Stimulated activated CD4-positive, alpha-beta T cell treated with anti-CD3 and anti-CD28 coated beads, Interleukin-4, amount 100 ng/mL, for 48 hours (primary cell): ENCODE data around the gene ATRX.
"Not testable (repeated sequence)": the region's sequence is repeated elsewhere in the genome, so short reads cannot be mapped to it uniquely, and the experiment has no call there.

ENCODE experiments used
- DNase-seq, 2 donors: peaks; one replicate each; pipeline ENCODE4 v3.0.0-alpha.2; 2020; ENCODE audit warnings: low read depth in 2 of 2

Gene ATRX

DNA sequence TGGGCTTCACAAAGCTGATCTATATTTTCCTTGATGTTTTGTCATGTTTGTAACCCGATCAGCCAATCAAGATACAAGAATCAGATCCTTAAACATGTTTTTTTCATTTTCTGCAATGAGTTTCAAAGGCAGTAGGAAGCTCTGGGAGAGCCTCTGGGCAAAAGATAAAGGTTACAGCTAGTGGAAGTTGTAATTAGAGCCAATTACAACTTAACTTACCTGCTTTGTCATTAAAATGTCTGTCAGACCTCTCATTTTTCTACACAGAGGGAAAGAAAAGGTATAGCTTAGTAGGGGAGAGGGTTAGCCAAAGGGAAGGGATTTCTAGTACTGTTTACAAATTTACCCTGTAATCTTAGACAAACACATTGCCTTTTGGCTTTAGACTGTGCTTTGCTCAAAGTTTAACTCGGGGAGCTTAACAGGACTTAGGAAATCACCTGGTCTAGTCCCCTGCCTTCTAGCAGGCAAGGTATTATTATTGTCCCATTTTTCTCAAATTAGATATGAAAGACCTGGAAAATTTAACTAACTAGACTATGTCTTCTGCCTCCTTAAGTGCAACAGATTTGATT, 283.0 kb downstream of the ATRX start:
- no peak for DNase-seq

DNA sequence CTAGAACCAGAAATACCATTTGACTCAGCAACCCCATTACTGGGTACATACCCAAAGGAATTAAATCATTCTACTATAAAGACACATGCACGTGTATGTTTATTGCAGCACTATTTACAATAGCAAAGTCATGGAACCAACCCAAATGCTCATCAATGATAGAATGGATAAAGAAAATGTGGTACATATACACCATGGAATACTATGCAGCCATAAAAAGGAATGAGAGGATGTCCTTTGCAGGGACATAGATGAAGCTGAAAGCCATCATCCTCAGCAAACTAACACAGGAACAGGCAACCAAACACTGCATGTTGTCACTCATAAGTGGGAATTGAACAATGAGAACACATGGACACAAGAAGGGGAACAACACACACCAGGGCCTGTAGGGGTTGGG, 285.9 kb downstream of the ATRX start:
- not testable (repeated sequence) for DNase-seq

DNA sequence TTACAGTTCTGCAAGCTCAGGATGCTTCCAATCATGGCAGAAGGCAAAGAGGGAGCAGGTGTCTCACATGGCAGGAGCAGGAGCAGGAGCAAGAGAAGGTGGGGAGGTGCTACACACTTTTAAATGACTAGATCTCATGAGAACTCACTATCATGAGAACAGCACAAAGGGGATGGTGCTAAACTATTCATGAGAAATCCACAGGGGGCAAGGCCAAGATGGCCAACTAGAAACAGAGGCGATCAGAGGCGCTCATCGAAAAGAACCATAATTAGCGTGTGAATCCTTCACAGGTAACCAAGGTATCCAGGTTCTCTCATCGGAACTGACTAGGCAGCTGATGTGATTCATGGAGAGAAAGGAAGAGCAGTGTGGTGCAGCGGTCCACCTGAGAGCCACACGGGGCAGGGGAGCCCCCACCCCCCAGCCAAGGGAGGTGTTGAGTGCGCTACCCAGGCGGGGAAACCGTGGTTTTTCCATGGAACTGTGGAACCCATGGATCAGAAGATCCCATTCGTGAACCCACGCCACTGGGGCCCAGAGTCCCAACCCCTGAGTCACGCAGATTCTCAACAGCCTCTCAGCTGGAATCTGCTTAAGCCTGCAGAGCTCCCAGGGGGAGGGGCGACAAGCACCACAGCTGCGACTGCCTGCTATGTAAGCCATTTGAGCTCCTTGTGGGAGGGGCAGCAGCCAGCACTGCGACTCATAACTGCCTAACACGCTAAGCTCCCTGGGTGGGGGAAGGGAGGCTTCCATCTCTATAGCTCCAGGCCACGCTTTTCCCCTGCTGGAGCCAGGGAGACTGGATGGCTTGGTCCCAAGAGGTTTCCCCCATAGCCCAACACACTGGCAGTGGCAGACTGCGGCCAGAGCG, 292.1 kb downstream of the ATRX start:
- no peak for DNase-seq

DNA sequence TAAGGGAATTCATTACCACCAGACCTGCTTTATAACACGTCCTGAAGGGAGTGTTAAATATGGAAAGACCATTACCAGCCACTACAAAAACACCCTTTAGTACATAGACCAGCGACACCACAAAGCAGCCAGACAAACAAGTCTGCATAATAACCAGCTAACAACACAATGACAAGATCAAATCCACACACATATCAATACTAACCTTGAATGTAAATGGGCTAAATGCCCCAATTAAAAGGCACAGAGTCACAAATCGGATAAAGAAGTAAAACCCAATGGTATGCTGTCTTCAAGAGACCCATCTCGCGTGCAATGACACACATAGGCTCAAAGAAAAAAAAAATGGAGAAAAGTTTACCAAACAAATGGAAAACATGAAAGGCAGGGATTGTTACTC, 302.0 kb downstream of the ATRX start:
- no peak for DNase-seq

DNA sequence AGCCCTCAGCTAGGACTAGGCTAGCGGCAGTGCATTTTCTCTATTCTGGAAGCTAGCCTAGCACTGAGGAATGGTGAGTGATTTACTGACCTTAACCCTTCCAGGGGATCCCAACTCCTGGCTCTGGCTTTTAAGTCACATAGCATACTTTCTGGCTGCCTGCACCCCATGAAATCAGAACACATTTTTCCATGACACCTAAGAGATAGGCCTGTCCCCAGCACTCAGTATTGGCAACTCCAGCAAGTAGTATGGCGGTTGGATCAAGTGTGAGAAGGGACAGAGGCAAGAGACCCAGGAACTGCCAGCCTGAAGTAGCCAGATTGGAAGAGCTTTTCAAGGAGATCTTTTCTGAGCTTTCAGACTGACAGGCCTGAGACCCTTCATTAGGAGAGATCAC, 330.6 kb downstream of the ATRX start:
- no peak for DNase-seq
